Activated CD4-positive, alpha-beta memory T cell treated with anti-CD3 and anti-CD28 coated beads, Interleukin-2, amount 10 ng/mL, durations not matched to agents 7 days and 5 days (primary cell): ENCODE measurements around the gene SYNCRIP. TPM values are rescaled to one million over a fixed set of nuclear protein-coding genes. Genes with fewer than 3 reads are reported as not detected.

Experiments
- total RNA-seq, 2 experiments: library from RNA; stranded (reverse); gene quantifications; one replicate each; pipeline ENCODE4 v1.2.3, GENCODE V29; 2021

SYNCRIP gene
- total RNA-seq, 2 experiments from 2014 or later = 100.0 to 101 TPM

Other genes with a start within 250 kb of the SYNCRIP start
- 1 to 10 TPM; 2.4 to 3.4 TPM for gene NT5E, start 192.8 kb downstream of the SYNCRIP start, total RNA-seq
- gene SNX14, start 49.0 kb downstream of the SYNCRIP start, total RNA-seq = 10 to 100 TPM; 48.2 to 50.9 TPM